ENCODE data around the gene UNC13B.

Gene UNC13B

DNA sequence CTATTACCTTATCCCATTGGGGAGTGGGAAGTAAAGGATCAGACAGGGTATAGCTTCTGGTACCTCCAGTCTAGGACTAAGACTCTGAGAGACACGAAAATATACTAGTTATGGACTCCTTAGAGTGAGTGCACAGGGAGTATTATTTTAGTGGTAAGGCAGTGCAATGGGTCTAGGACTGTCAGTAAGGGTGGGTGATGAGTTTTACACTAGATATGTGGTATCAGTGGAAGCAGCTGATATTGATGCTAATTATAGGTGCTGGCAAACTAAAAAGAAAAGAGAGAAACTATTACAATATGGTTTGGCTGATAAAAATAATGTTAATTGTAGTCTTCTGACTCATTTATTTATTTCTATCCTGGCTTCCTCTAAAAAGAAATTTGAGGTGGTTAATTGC, 118.6 kb downstream of the UNC13B start:
- no peak for DNase-seq

DNA sequence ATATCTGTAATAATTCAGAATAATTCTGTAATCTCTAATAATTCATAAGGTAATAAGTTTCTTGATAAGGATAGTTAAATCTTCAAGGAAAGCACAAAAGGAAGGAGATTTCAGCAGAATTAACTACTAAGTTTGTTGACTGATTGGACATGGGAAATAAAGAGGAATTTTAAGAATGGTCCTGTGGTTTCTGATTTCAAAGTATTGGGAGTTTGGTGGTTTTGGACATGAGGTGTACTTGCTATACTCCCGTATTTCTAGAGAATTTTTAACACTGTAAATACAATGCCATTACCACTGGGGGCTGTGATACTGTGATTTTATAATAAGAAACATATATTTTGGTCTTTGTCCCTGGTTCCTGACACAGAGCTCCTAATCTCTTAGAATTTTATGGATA, 123.9 kb downstream of the UNC13B start:
- DNase-seq = no peak

DNA sequence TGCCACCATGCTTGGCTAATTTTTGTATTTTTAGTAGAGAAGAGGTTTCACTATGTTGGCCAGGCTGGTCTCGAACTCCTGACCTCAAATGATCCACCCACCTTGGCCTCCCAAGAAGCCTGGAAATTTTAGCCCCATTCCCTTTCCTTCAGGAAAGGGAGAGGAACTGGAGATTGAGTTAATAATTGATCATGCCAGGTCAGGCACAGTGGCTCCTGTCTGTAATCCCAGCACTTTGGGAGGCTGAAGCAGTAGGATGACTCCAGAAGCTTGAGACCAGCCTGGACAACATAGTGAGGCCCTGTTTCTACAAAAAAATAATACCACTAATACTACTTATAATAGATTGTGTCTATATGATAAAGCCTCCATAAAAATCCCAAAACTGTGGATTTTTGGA, 124.6 kb downstream of the UNC13B start:
- no peak for DNase-seq

DNA sequence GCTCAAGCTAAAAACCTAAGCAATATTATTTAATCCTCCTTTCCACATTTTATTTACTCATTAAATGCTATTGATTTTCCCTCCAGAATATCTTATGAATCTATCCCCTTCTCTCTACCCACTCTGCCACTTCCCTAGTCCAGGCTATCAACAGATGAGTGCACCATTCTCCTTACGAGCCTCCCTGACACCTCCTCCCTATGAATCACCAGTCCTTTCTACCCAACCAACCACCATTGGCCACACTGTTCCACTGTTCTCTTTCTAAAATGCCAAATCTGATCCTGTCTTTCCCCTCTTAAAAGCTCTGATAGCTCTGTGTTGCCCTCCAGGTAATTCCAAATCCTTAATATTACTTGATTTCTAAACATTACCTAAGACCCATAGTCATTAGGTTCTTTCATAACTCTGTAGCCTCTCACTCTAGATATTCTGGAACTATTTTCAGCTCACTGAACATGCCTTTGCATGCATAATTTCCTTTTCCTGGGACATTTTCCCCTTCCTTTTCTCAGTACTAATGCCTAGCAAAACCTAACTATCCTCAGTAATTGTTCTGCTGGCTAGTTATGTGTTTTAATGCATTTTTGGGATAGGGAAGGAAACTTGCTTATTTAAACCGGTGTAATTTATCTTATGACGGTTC, 126.3 kb downstream of the UNC13B start:
- DNase-seq = no peak

DNA sequence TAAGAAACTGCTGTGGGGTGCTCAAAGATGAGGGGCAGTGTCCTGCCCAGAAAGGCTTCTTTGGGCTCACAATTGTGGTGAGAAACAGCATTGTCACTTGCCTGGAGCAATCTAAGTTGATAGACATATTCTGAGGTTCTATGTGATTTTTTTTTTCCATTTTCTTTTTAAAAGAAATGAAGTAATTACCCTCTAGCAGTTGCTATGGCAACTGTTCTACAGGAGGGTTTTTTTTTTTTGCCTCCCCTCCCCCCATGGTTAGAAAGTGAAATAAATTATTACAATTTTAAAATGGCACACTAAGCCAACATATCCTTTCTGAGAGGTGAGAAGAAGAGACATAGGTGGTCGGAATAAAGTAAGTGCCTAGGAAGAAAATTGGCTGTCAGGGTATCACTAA, 127.0 kb downstream of the UNC13B start:
- no peak for DNase-seq

DNA sequence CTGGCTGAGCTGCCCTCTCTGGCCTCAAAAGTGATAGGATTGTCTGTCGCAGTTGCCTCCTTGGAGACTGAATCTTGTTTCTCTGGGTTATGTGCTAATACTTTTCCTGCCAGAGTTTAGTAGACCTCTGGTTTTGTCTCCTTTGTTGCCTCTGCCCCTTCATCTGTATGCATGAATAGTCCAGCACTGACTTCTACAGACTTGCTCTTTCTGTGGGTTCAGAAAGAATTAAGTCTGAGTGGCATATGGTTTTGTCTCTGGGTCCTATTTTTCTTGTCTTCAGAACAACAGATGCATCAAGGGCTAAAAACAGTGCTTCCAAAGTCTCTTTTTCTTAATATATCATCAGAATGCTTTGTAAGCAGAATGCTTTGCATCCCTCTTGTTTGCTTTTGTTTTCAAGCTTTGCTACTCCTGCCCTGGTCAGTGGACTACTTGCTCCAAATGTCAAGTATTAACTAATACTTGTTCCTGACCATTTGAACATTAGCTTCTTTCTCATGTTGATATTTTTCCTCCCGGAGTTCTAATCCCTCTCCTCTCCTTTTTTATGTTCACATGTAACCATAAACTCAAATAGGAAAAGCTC, 131.7 kb downstream of the UNC13B start:
- DNase-seq = no peak

DNA sequence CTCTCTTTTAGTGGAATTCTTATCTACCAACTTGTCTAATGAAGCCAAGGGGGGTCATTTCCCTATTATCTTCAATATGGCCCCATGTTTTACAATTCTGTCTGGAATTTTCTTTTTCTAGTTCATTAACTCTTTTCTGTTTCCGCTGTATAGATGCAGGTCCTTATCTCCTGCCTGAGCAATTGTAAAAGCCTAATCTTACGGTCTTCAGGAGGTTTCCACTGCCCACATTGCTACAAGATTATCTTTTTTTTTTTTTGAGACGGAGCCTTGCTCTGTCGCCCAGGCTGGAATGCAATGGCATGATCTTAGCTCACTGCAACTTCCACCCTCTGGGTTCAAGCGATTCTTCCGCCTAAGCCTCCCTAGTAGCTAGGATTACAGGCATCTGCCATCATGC, 132.3 kb downstream of the UNC13B start:
- no peak for DNase-seq

DNA sequence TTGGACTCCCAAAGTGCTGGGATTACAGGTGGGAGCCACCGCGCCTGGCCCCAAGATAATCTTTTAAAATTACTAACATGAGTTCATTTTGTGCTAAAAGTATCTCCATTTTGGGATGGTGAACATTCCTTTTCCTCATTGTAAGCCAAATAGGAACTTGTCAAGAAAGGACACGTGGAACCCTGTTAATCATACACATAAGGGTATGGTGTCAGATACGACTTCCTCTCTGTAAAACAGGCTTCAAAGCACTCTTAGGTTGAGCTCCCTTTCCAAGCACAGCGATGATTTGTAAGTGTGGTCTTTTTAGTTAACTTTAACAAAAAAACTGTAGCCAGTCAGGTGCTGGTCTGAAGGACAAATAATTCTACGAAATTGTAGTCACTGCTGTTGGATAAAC, 132.7 kb downstream of the UNC13B start:
- no peak for DNase-seq

DNA sequence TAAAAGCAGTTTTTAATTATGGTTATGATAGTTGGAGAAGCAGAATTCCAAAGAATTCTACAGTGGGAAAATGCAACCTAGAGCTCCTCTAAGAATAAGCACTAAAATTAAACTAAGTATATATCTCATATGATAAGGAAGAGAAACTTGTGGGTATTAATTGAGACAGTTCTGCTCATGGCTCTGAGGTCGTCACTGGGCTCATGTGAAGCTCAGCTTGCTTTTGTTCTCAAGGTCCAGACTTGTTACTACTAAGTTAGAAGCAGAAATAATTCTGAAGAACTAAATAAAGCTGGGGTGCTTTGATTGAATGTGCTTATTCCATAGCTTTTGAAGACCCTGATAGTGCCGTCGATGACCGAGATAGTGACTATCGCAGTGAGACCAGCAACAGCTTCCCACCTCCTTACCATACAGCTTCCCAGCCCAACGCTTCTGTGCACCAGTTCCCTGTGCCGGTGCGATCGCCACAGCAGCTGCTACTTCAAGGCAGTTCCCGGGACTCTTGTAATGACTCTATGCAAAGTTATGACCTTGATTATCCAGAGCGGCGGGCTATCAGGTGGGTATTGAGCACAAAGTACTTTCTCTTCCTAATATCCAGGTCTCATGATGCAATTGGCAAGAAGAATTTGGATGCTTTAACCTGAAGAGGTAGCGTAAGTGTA, 133.7 kb downstream of the UNC13B start:
- no peak for DNase-seq

DNA sequence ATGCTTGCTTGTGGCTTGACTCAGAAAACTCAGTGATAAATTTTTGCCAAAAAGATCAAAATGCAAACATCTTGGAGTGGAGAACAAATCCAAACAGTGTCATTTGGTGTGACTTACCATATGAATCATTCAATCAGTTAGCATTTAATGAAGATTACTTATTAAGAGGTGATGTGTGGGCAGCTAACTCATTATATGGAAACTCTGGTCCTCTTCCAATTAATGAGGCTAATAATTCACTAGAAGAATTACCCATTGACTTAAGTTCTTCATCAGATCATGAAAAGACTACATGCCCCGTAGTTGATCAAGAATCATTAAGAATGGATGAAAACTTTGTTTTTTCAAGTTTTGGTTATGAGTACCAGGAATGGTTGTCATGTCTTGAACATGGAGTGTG, 141.8 kb downstream of the UNC13B start:
- no peak for DNase-seq

DNA sequence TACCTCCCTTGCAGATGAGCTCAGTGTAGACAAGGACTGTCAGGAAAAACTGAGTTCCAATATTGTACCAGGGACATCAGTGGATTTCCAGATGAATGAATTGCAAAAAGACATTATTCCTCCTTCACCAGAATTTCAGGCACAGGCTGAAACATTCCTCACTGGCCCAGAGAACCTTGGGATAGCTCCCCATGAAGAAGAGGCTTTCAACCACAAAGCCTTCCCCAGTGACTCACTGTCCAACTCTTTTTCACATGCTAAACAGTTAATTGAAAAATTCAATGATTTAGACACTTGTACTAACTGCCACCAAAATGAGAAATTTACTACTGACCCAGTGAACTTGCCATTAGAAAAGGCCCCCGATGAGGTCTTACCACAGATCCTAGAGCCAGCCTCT, 144.5 kb downstream of the UNC13B start:
- no peak for DNase-seq

DNA sequence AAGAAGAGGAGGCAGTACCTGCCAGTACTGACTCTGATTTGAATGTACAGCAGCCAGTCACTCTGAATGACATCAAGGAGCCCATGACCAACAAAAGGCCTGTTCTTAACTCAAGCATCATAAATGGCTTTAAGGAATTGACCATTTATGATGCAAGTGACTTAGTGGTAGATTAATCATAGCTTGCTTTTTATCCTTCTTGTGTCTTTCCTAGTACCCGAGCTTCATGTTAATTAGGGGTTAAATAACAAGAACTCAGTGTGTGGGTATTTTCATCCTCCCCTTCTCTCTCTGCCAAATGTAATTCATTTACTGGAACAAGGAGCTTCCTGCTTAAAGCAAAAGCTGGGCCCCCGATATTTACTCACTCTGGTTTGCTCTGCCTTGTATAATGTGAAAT, 146.5 kb downstream of the UNC13B start:
- no peak for DNase-seq

DNA sequence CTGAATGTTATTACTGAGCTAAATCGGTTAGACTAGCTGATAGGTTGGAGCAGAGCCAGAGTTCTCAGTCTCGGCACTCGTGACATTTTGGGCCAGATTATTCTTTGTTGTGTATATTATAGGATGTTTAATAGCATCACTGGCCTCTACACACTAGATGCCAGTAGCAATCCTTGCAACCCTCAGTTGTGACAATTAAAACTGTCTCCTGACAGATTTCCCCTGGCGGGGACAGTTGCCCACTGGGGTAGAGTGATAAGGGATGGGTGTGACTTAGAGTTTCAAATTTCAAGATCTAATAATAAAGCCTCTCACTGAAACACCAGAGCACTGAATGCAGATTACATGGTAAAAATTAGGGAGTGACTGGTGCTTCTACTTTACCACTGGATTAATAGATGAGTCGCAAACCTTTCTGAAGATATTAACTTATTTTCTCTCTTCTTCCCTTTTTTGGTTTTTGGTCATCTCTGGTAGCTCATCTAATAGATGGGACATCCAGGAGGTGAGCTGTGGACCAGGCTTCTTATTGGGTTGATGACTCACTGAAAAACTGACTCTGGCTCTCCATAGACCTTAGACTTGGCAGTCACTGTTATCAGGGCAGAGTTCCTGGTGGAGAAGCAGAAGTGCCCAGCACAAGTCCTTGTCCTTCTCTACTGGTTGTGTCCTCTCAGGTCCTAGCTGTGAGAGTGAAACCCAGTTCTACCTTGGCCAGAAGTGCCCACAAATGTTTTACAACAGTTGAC, 150.3 kb downstream of the UNC13B start:
- no peak for DNase-seq

DNA sequence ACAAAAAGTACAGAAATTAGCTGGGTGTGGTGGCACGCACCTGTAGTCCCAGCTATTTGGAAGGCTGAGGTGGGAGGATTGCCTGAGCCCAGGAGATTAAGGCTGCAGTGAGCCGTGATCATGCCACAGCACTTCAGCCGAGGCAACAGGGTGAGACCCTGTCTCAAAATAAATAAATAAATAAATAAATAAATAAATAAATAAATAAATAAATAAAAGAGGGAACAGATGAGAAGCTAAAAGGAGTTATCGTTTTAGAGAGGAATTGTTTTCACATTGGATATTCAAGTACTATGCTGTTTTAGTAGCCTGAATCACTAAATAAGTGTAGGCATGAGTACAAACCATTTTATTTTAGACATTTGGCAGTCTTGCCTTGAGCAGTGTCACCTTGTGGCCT, 151.7 kb downstream of the UNC13B start:
- no peak for DNase-seq

DNA sequence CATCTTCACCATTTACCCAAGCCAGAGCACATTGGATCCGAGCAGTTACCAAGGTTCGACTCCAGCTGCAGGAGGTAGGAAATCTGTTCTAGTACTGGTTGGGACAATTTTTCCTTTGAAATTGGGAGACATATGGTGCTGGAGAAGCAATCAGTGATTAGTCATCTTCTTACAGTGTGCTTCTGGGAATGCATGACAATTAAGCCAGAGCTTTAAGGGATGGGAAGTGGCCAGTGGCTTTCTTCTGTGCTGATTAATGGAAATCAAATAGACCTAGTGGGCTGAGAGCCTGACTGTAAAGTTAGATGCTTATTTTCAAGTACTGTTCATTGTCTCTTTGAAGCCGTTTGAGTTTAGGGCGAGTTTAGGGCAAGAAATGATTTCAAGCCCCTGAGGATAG, 152.1 kb downstream of the UNC13B start:
- no peak for DNase-seq

DNA sequence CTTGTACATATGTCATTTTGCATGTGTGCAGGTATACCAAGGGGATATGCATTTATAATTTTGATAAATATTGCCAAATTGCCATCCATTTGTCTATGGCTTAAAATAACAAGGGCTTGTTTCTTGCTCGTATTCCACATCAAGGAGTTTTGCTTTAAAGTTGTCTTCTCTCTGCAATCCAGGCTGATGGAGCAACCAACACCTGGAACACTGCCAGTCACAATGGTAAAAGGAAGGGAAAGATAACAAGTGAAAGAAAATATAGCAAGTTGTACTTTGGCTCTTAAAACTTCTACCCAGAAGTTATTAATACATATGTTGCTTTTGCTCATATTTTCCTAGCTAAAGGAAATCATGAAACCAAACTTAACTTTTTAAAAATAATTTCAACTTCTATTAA, 156.9 kb downstream of the UNC13B start:
- no peak for DNase-seq

DNA sequence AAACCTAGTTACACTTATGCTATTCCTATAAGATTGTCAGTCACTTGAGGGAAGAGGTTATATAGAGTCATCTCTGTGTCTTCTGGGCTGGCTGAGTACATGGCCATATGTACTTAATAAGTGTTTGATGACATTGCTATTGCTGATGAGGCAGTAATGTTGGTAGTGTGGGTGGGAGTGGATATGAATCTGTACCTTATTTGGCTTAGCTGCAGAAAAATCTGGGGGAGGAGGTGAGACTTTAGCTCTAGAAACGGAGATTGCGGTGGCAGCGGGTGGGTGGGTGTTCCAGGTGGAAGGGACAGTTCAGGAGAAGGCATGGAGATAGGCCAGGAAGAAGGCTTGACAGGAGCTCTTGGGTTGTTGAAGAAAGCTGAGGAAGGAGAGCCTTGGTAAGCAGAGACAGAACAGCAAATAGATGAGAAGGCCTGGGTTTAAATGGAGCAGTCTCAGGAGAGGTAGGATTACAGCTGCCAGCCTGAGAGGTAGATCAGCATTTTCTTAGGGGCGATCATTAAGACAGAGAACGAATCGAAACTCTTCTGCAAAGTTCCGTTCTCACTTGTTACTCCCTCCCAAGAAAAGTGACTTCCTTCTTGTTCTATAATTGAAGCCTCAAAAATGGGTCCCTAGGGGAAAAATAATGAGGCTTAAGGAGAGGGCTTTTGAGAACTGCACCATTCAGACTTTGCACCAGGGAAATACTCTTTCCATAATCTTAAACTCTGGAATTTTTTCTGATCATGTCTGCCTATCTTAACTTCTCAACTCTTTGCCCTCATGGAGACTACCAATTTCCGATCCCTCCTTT, 160.5 kb downstream of the UNC13B start:
- no peak for DNase-seq

DNA sequence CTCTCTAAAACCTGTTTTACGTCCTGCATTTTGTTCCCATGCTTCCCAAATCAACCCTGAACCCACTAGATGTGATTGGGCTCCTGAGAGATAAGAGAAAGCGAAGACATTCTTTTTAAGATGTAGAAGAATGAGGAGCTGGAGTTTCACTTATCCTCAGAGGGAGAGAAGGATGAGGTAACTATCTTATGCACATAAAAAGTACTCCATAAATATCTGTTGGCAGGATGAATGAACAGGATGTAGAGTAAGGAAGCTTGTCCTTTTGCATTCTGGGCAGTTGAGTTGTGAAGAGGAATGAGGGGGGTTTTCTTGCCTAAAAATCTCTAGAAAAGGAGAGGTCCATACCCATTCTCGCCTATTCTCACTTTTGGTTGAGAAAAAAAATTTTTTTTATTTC, 163.2 kb downstream of the UNC13B start:
- no peak for DNase-seq

DNA sequence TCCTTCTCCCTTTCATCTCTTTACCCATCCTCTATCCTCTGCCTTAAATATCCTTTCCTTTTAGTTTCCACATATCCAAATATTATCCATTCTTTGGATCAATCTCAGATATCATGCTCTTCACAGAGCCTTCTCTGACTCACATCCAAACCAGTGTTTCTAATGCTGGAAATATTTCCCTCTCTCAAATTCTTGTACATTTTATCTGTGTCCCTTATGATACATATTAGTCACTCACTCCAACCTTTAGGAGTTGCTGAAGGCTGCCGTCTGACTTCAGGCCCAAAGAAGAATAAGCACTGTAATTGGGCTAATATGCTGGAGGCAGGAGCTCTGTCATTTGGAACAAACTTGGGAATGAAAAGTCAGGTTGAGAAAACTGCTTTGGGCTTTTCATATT, 171.7 kb downstream of the UNC13B start:
- DNase-seq = no peak

DNA sequence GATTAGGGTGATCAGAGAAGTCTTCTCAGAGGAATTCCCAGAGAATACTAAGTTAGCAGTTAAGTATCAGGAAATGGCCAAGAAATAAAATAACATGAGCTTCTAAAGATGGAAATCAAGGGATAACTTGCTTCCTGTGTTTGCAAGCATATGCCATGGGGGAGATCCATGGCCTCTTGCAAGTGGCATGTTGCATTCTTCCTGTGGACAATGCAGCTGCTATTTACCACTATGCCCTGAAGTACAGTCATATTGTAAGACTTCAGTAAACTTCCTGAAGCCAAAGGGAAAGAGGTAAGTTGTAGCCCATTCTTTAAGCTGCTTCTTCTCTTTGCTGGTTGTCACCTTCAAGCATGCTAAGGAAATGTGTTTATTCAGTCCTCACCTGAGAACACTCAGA, 173.4 kb downstream of the UNC13B start:
- DNase-seq = no peak

DNA sequence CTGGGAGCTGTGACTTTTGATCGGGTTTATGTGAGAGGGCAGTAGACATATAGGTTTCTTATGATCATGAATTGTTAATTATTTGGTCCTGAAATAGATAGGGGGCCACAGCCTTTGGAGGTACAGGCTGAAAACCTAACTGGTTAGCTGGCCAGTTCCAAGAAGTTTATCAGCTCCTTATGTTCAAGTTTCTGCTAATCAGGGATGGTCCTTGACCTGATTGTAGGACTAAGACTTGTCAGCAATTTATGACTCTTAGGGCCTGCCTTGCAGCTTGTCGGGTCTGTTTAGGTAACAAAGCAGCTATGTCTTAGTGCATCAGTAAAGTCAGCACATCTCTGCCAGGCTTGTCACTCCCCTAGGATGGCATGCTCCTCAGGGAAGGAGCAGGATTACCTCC, 176.3 kb downstream of the UNC13B start:
- no peak for DNase-seq

DNA sequence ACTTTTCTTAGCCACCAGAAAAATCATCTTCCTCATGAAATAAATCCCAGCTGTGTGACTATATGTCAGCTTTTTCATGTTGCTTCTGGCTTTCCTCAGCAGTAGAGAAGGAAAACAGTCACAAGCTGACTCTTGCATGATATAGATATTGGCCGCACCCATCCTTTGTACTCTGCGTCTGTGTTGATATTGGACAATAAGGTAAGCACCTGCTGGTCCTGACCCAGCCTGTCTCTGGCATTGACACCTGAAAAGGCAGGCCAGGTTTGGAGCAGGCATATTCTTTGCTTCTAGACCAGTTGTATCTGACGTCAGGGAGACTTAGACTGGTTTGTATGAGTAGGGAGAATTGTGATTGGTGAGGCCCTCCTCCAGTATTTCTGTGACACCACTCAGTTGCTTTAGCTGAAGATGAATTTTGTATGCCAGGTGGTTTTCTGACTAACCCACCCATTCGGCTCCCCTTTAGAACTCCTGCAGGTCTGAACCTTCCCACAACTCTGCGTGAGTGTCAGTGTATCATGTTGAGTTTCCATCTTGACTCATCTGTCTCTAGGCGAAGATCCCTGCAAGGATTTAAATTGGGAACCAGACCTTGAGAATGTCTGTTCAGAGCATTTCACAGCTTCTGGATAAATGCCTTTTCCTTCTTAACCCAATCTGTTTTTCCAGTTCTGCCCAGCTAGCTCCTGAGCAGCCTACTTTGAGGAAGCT, 176.9 kb downstream of the UNC13B start:
- peak; percentile 64 for DNase-seq

DNA sequence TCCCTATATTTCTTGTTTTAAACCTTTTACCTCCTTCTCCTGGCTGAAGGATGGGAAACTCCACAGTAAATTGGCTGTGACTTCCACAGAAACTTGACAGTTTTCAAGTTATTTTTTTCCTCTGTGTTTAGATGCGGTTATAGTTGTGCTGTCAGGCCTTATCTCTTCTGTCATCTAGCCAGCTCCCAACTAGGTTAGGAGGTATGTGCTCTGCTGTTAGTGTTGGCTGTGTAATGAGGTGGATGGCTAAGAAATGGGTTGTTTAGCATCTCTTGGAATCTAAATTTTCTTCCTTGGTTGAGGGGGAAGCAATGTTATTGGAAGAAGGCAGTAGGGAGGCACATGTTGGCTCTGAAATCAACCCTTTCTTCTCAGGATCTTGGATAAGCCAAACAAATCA, 178.2 kb downstream of the UNC13B start:
- DNase-seq = no peak

All from DMS153 (cell line).